GM12878 (cell line): Measurements from ENCODE around the gene ASB14.
A peak's percentile ranks its signal among the peaks of the same experiment; 100 is the strongest.

Experiments
- ATF3 ChIP-seq: IDR thresholded peaks from 2 replicates; pipeline ENCODE4 v1.6.1; 2011; ENCODE audit warnings: low read depth, mild to moderate bottlenecking, low read length, moderate library complexity, borderline replicate concordance; ENCODE audit errors: extremely low read depth
- CTCF ChIP-seq, 3 experiments: IDR thresholded peaks in 2 of 3; conservative IDR thresholded peaks in 1 of 3; 2 replicates each; pipeline ENCODE4 v1.5.1; 2011; ENCODE audit warnings: low read depth in 3 of 3, low read length in 3 of 3, mild to moderate bottlenecking in 3 of 3, control low read depth in 2 of 3, moderate library complexity in 2 of 3, inconsistent platforms in 1 of 3, mixed read lengths in 1 of 3; ENCODE audit not compliant: control insufficient read depth in 2 of 3, insufficient read depth in 1 of 3; ENCODE audit errors: extremely low read depth in 1 of 3
- MLLT1 ChIP-seq: fragments of 450-650 bp; IDR thresholded peaks from 2 replicates; pipeline ENCODE4 v1.6.1; 2016; ENCODE audit warnings: mild to moderate bottlenecking
- POLR2A ChIP-seq: IDR thresholded peaks from 2 replicates; pipeline ENCODE4 v1.6.1; 2011; ENCODE audit warnings: low read depth, mild to moderate bottlenecking, low read length
- SMC3 ChIP-seq: IDR thresholded peaks from 2 replicates; pipeline ENCODE4 v1.6.1; 2011; ENCODE audit warnings: low read length, improper control_type of control experiment, borderline replicate concordance

DNA sequence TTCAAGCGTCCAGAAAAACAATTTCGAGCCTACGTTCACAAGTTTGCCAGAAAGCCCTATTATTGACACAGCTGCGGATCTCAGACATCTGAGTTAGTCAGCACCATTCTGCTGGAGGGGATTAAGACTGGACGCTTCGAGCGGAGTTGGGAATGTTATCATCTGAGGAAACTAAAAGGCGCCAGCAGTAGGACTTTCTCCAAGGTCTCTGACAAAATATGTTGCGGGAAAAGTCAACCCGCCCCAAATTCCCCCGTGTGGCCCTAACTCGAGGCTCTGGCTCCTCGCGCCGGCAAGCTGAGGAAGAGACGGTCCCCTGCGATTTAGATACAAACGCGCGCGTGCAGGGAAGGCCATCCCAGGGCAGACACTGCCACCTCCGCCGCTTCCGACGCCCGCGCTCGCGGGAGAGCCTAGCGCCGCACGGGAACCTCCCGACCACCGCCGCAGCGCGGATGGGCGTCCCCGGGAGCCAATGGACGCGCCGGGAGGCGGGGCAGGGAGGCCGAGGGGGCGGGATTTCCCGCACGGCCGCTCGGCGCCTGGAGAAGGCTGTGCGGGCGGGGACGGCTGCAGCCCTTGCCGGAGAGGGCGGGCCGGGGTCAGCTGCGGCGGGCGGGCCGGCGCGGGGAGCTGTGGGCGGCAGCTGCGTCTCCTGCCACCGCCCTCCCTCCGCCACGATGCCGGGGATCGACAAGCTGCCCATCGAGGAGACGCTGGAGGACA is 65.1 kb downstream of the ASB14 start, which contains the start of gene APPL1:
- TF ChIP-seq CTCF (IDR thresholded peaks at IDR 0.05 in 2 of 3, conservative IDR thresholded peaks at IDR 0.05 in 1 of 3; ENCODE audit: control insufficient read depth in 2 of 3, extremely low read depth in 1 of 3, insufficient read depth in 1 of 3, low read depth in 3 of 3, low read length in 3 of 3) (0 out of 6 replicates have a peak, but pooled peaks of 1 of the 3 experiments have one; percentile 3), SMC3 (no peak), MLLT1 (0 out of 2 replicates have a peak, but pooled peaks have one; percentile 46), POLR2A (peak; percentile 88), ATF3 (no peak)
